Gastroesophageal sphincter (tissue), 4 donors: ENCODE measurements around the gene EIF3B. TPM values are rescaled to one million over a fixed set of nuclear protein-coding genes. Genes with fewer than 3 reads are reported as not detected.
"Not testable (repeated sequence)": the region's sequence is repeated elsewhere in the genome, so short reads cannot be mapped to it uniquely, and the experiment has no call there.

Experiments used
- ATAC-seq: fragments of 150-250 bp; one replicate; pipeline ENCODE4 v1.9.1; 2016; ENCODE audit warnings: mild to moderate bottlenecking, moderate library complexity
- H3K27ac ChIP-seq, 4 donors: fragments of 200-600 bp; sonication (generic) in 3 of 4; 1 replicate in 3 of 4; 2 replicates in 1 of 4; pipeline ENCODE4 v1.5.1; 2016 to 2019
- H3K27me3 ChIP-seq: fragments of 200-600 bp; sonication (generic); one replicate; pipeline ENCODE4 v1.5.1; 2019
- H3K36me3 ChIP-seq, 2 donors: fragments of 200-600 bp; sonication (generic); one replicate each; pipeline ENCODE4 v1.5.1; 2019; ENCODE audit warnings: control low read depth in 1 of 2
- H3K4me1 ChIP-seq, 3 donors: fragments of 200-600 bp; sonication (generic); 1 replicate in 2 of 3; 2 replicates in 1 of 3; pipeline ENCODE4 v1.5.1; 2016 to 2019; ENCODE audit warnings: control low read depth in 2 of 3
- H3K4me3 ChIP-seq, 2 donors: fragments of 200-600 bp; sonication (generic); one replicate each; pipeline ENCODE4 v1.5.1; 2019; ENCODE audit warnings: mild to moderate bottlenecking in 1 of 2, moderate library complexity in 1 of 2
- H3K9me3 ChIP-seq, 3 donors: fragments of 200-600 bp; sonication (generic); one replicate each; pipeline ENCODE4 v1.5.1; 2017 to 2019; ENCODE audit warnings: control low read depth in 2 of 3
- EP300 ChIP-seq: sonication (generic); formaldehyde crosslinking; IDR thresholded peaks from one replicate; pipeline ENCODE4 v1.6.1; 2017; ENCODE audit warnings: antibody characterized with exemption, mild to moderate bottlenecking
- POLR2A ChIP-seq, 2 donors: fragments of 450-650 bp; IDR thresholded peaks; one replicate each; pipeline ENCODE4 v1.6.1; 2017; ENCODE audit warnings: antibody characterized with exemption in 2 of 2, mild to moderate bottlenecking in 2 of 2, moderate library complexity in 1 of 2
- POLR2AphosphoS5 ChIP-seq: sonication (generic); formaldehyde crosslinking; IDR thresholded peaks from one replicate; pipeline ENCODE4 v1.6.1; 2017; ENCODE audit warnings: antibody characterized with exemption
- WGBS, 2 donors: methylation state at CpG; one replicate each; pipeline ENCODE4 v1.1.5; 2018; ENCODE audit warnings: low coverage in 1 of 2; 5-methylcytosine and 5-hydroxymethylcytosine counted together
- total RNA-seq, 4 donors: library from RNA; depleted of rRNA; stranded (reverse); fragments of >200 nt; gene quantifications; one replicate each; pipeline ENCODE4 v1.1.0, GENCODE V29; 2016
- TF ChIP-seq, protein P1 (sequence below), 4 experiments: fragments of 200-600 bp in 2 of 4; fragments of 450-650 bp in 2 of 4; sonication (generic) in 1 of 4; IDR thresholded peaks; one replicate each; pipeline ENCODE4 v1.5.1; 2017 to 2019; ENCODE audit warnings: antibody characterized with exemption in 4 of 4, mild to moderate bottlenecking in 2 of 4, moderate library complexity in 2 of 4

Gene EIF3B
- total RNA-seq, 4 donors from 2014 or later, result 126 to 147 (median 137) TPM

DNA sequence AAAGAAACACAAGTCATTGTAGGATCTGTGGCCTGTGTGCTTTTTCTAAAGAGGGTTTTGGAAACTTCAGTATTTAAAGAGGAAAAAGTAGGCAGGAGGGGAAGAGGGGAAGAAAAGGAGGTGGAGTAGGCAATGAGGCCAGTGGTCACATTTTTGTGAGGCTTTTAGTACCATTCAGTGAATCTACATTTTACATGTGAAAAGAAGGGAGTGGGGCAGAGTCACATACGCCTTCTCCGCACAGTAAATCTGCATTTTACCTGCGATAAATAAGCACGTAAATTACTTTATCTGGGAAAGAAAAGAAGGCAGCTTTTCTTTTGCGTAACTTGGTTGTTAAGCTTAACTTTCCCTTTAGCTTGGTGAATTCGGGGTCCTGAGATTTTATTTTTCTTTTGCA, 62.0 kb downstream of the EIF3B start:
- Histone ChIP-seq H3K36me3 (peaks cover 0 to 4% of the 10 kb centered on the region in 2 donors), H3K4me1 (peaks cover 6 to 30% (median 12%) of the 10 kb centered on the region in 3 donors), H3K4me3 (no peak overlapping the region), H3K27me3 (no peaks in the 10 kb centered on the region), H3K9me3 (no peaks in the 10 kb centered on the region), H3K27ac (no peak overlapping the region)
- WGBS, 2 donors, result 86 to 93% methylated on average over 6 of the region's 6 CpGs
- TF ChIP-seq POLR2AphosphoS5 (no peak), POLR2A (IDR thresholded peaks at IDR 0.05) (no peak), EP300 (no peak)
- TF ChIP-seq, protein P1, sequence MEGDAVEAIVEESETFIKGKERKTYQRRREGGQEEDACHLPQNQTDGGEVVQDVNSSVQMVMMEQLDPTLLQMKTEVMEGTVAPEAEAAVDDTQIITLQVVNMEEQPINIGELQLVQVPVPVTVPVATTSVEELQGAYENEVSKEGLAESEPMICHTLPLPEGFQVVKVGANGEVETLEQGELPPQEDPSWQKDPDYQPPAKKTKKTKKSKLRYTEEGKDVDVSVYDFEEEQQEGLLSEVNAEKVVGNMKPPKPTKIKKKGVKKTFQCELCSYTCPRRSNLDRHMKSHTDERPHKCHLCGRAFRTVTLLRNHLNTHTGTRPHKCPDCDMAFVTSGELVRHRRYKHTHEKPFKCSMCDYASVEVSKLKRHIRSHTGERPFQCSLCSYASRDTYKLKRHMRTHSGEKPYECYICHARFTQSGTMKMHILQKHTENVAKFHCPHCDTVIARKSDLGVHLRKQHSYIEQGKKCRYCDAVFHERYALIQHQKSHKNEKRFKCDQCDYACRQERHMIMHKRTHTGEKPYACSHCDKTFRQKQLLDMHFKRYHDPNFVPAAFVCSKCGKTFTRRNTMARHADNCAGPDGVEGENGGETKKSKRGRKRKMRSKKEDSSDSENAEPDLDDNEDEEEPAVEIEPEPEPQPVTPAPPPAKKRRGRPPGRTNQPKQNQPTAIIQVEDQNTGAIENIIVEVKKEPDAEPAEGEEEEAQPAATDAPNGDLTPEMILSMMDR (IDR thresholded peaks at IDR 0.05), result no peak
- ATAC-seq, result no peak

DNA sequence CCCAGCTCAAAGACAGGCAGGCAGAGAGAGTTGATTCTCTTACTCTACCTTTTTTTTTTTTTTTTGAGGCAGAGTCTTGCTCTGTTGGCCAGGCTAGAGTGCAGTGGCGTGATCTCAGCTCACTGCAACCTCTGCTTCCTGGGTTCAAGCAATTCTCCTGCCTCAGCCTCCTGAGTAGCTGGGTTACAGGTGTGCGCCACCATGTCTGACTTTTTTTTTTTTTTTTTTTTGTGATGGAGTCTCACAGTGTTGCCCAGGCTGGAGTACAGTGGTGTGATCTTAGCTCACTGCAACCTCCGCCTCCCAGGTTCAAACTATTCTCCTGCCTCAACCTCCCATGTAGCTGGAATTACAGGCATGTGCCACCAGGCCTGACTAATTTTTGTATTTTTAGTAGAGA, 62.6 kb downstream of the EIF3B start:
- not testable (repeated sequence) for H3K4me3 ChIP-seq, H3K9me3 ChIP-seq, H3K27ac ChIP-seq, H3K36me3 ChIP-seq, H3K27me3 ChIP-seq, ATAC-seq
- WGBS, 2 donors, result 88 to 100% methylated on average over 1 to 2 of the region's 3 CpGs
- peaks cover under 1 to 25% (median 12%) of the 10 kb centered on the region in 3 donors for H3K4me1 ChIP-seq

DNA sequence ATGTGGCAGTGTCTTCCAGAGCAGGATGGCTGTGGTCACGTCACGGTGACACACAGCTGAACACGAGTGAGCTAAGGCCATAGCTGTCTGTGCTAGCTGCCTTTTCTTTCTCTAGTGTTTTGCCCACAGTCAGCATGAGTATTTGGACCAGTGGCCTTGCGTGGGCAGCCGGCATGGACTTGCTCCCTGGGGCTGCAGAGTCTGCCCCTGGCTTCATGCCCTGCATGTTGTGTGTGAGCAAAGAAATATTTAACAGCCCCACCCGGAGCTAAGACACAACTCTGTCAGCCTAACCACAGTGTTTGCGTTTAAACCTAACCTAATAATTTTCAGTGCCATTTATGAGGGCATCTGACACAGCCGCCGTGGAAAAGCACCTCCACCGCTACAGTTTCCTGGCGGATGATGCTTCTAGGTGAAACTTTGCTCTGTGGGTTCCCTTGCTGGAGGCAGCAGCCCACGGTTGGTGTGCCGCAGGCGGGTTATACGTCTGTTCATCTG, 63.4 kb downstream of the EIF3B start:
- no peak for TF ChIP-seq POLR2A (IDR thresholded peaks at IDR 0.05)
- Histone ChIP-seq H3K4me1 (peaks cover 0 to 16% (median 6%) of the 10 kb centered on the region in 3 donors), H3K4me3 (no peak overlapping the region), H3K27me3 (no peaks in the 10 kb centered on the region), H3K9me3 (no peaks in the 10 kb centered on the region), H3K27ac (peak overlapping the region in 1 of 4 donors; percentile 9), H3K36me3 (peaks cover 0 to 4% of the 10 kb centered on the region in 2 donors)
- no peak for ATAC-seq
- WGBS, 2 donors, result 59 to 68% methylated on average over 3 to 9 of the region's 15 CpGs

DNA sequence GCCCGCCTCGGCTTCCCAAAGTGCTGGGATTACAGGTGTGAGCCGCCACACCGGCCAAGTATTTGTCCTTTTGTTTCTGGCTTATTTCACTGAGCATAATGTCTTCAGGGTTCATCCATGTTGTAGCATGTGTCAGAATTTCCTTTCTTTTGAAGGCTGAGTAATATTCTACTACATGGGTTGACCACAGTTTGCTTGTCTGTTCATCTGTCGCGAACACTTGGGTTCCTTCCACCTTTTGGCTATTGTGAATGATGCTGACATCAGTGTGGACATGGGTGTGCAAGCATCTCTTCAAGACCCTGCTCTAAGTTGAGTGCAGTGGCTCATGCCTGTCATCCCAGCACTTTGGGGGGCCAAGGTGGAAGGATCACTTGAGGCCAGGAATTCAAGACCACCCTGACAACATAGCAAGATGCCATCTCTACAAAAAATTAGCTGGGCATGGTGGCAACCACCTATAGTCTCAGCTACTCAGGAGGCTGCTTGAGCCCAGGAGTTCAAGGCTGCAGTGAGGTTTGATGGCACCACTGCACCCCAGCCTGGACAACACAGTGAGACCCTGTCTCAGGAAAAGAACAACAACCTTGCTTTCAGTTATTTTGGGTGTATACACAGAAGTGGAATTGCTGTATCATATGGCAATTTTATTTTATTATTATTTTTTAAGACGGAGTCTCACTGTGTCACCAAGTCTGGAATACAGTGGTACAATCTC, 65.7 kb downstream of the EIF3B start:
- TF ChIP-seq POLR2AphosphoS5 (no peak), POLR2A (IDR thresholded peaks at IDR 0.05) (no peak), EP300 (no peak)
- TF ChIP-seq, protein P1 (IDR thresholded peaks at IDR 0.05), result no peak
- H3K36me3 ChIP-seq, result peaks cover 0 to 9% of the 10 kb centered on the region in 2 donors
- no peaks in the 10 kb centered on the region for H3K9me3 ChIP-seq
- peaks cover 0 to 12% (median 6%) of the 10 kb centered on the region in 3 donors for H3K4me1 ChIP-seq
- ATAC-seq, result no peak
- 91 to 100% methylated on average over 3 to 7 of the region's 7 CpGs for WGBS, 2 donors
- H3K4me3 ChIP-seq, result no peak overlapping the region
- H3K27me3 ChIP-seq, result no peaks in the 10 kb centered on the region
- no peak overlapping the region for H3K27ac ChIP-seq

DNA sequence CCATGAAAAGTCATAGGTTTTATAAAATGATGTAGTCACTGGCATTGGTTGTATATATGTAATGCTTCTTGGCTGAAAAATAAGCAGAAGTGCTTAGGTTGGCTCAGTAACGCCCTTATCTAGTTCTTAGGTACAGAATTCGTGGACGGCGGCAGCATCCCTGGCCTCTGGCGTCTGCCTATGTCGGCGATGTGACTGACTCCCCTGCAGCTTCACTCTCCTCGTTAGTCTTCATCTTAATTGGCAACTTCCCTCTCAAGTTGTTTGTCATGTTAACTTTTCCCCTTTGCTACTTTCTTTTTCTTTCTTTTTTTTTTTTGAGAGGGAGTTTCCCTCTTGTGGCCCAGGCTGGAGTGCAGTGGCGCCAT, 67.3 kb downstream of the EIF3B start:
- Histone ChIP-seq H3K27me3 (no peaks in the 10 kb centered on the region), H3K27ac (no peak overlapping the region), H3K9me3 (no peaks in the 10 kb centered on the region), H3K36me3 (peaks cover 0 to 9% of the 10 kb centered on the region in 2 donors), H3K4me3 (no peak overlapping the region), H3K4me1 (peaks cover 0 to 12% (median 6%) of the 10 kb centered on the region in 3 donors)
- no peak for TF ChIP-seq EP300
- TF ChIP-seq, protein P1 (IDR thresholded peaks at IDR 0.05), result no peak
- TF ChIP-seq POLR2AphosphoS5, result no peak
- TF ChIP-seq POLR2A (IDR thresholded peaks at IDR 0.05), result no peak
- no peak for ATAC-seq
- 83 to 90% methylated on average over 5 to 9 of the region's 9 CpGs for WGBS, 2 donors

DNA sequence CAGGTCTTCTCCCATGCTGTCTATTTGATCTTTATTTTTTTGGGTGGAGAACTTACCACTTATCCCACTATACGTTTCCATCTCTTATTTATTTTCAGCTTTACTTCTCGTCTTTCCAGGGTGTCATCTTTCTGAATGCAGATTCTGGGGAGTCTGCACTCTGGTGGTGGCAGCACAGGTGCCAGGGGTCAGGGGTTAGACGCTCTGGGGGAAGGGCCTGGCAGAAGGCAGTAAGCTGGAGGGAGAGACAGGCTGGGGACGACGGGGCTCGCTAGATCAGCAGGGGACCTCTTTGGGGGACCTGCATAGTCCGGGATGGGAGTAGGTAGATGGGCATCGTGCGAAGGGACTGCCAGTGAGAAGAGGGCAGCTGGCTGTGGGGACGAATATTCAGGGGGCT, 71.1 kb downstream of the EIF3B start:
- H3K27ac ChIP-seq, result no peak overlapping the region
- H3K4me1 ChIP-seq, result no peaks in the 10 kb centered on the region
- no peak overlapping the region for H3K4me3 ChIP-seq
- H3K9me3 ChIP-seq, result peaks cover 0 to 5% (median 0%) of the 10 kb centered on the region in 3 donors
- ATAC-seq, result no peak
- 72 to 80% methylated on average over 2 to 9 of the region's 10 CpGs for WGBS, 2 donors
- H3K27me3 ChIP-seq, result no peaks in the 10 kb centered on the region
- TF ChIP-seq POLR2AphosphoS5 (no peak), EP300 (no peak), POLR2A (IDR thresholded peaks at IDR 0.05) (no peak)
- TF ChIP-seq, protein P1 (IDR thresholded peaks at IDR 0.05), result no peak
- H3K36me3 ChIP-seq, result peaks cover 0 to 5% of the 10 kb centered on the region in 2 donors
